Transverse colon (tissue), 4 donors: ENCODE data around the gene UGT3A1. TPM values are rescaled to one million over a fixed set of nuclear protein-coding genes. Genes with fewer than 3 reads are reported as not detected.

Experiments
- DNase-seq: peaks from one replicate; pipeline ENCODE4 v3.0.0-alpha.2; 2019
- H3K27ac ChIP-seq, 4 donors: fragments of 200-600 bp; sonication (generic); 2 replicates each; pipeline ENCODE4 v1.5.1; 2016 to 2018; ENCODE audit warnings: inconsistent platforms in 4 of 4
- H3K27me3 ChIP-seq: fragments of 200-600 bp; sonication (generic); 2 replicates; pipeline ENCODE4 v1.5.1; 2017; ENCODE audit warnings: inconsistent platforms
- H3K36me3 ChIP-seq, 4 donors: fragments of 200-600 bp; sonication (generic); 2 replicates each; pipeline ENCODE4 v1.5.1; 2017 to 2019; ENCODE audit warnings: inconsistent platforms in 4 of 4
- H3K4me1 ChIP-seq, 4 donors: fragments of 200-600 bp; sonication (generic); 2 replicates each; pipeline ENCODE4 v1.5.1; 2017 to 2020; ENCODE audit warnings: inconsistent platforms in 4 of 4
- H3K4me3 ChIP-seq, 4 donors: fragments of 200-600 bp; sonication (generic); 1 replicate in 1 of 4; 2 replicates in 3 of 4; pipeline versions ENCODE4 v1.5.1 to v1.6.1; 2017 to 2019; ENCODE audit warnings: inconsistent platforms in 4 of 4
- H3K9me3 ChIP-seq, 2 donors: fragments of 200-600 bp; sonication (generic); 2 replicates each; pipeline ENCODE4 v1.5.1; 2017 to 2019; ENCODE audit warnings: inconsistent platforms in 2 of 2
- CTCF ChIP-seq, 5 experiments: fragments of 200-600 bp in 3 of 5; fragments of 450-650 bp in 2 of 5; sonication (generic) in 3 of 5; IDR thresholded peaks; 1 replicate in 2 of 5; 2 replicates in 3 of 5; pipeline ENCODE4 v1.5.1; 2016 to 2017; ENCODE audit warnings: antibody characterized with exemption in 5 of 5, inconsistent platforms in 3 of 5, mild to moderate bottlenecking in 2 of 5, moderate library complexity in 1 of 5
- EP300 ChIP-seq: sonication (generic); formaldehyde crosslinking; IDR thresholded peaks from one replicate; pipeline ENCODE4 v1.6.1; 2017; ENCODE audit warnings: antibody characterized with exemption, low read depth
- POLR2A ChIP-seq: fragments of 450-650 bp; IDR thresholded peaks from one replicate; pipeline ENCODE4 v1.6.1; 2016; ENCODE audit warnings: antibody characterized with exemption, mild to moderate bottlenecking, moderate library complexity
- POLR2AphosphoS5 ChIP-seq, 3 donors: sonication (generic); formaldehyde crosslinking; IDR thresholded peaks; one replicate each; pipeline ENCODE4 v1.6.1; 2016; ENCODE audit warnings: antibody characterized with exemption in 3 of 3
- WGBS, 2 donors: methylation state at CpG; one replicate each; pipeline ENCODE4 v1.1.5; 2018; ENCODE audit warnings: low coverage in 1 of 2; 5-methylcytosine and 5-hydroxymethylcytosine counted together
- in situ Hi-C, 4 donors: fragments of 200-750 bp; cut with MboI; loops; one replicate each; pipeline versions ENCODE4 v1.15.0 to v1.15.1; 2017; ENCODE audit warnings: low sequenced_read_pairs in 3 of 4, low pct_ligation_motif_present in 1 of 4, low pct_unique_long_range_greater_than_20kb in 1 of 4
- intact Hi-C: fragments of 100-400 bp; cut with DNase I; formaldehyde crosslinking; loops from one replicate; pipeline ENCODE4 v1.15.1; 2023; ENCODE audit warnings: low total_unique reads
- total RNA-seq, 4 donors: library from RNA; depleted of rRNA; stranded (reverse); fragments of >200 nt; gene quantifications; one replicate each; pipeline ENCODE4 v1.1.0, GENCODE V29; 2016

The UGT3A1 gene
- total RNA-seq, 4 donors from 2014 or later, result not detected

GRCh38 chr5:35971186-35971877 is 19.9 kb downstream of the UGT3A1 start:
- no peak for DNase-seq
- Histone ChIP-seq H3K27me3 (no peaks in the 10 kb centered on the region), H3K36me3 (no peaks in the 10 kb centered on the region), H3K27ac (no peak overlapping the region), H3K9me3 (no peaks in the 10 kb centered on the region), H3K4me1 (no peaks in the 10 kb centered on the region), H3K4me3 (no peak overlapping the region)
- in situ Hi-C loops, result no loop called here
- intact Hi-C loops, result no loop called here
- 72 to 73% methylated on average over 3 to 4 of the region's 4 CpGs for WGBS, 2 donors
- TF ChIP-seq POLR2AphosphoS5 (IDR thresholded peaks at IDR 0.05) (no peak), EP300 (no peak), CTCF (IDR thresholded peaks at IDR 0.05) (no peak), POLR2A (no peak)

GRCh38 chr5:35963381-35963843 is 27.8 kb downstream of the UGT3A1 start:
- Histone ChIP-seq H3K4me1 (no peaks in the 10 kb centered on the region), H3K27ac (no peak overlapping the region), H3K4me3 (no peak overlapping the region), H3K9me3 (no peaks in the 10 kb centered on the region), H3K36me3 (no peaks in the 10 kb centered on the region), H3K27me3 (peaks cover 2% of the 10 kb centered on the region)
- 20 to 51% methylated on average over 1 to 8 of the region's 8 CpGs for WGBS, 2 donors
- peak; percentile 11 for DNase-seq
- in situ Hi-C loops (no loop called here), intact Hi-C loops (no loop called here)
- TF ChIP-seq EP300, result no peak
- TF ChIP-seq CTCF (IDR thresholded peaks at IDR 0.05), result peak; percentile 33 to 57 (median 41)

- WGBS, 2 donors, result 50 to 52% methylated on average over 1 to 7 of the region's 7 CpGs
- in situ Hi-C loops, result no loop called here
- H3K4me1 ChIP-seq, result no peaks in the 10 kb centered on the region
- no peak overlapping the region for H3K27ac ChIP-seq
- no peaks in the 10 kb centered on the region for H3K9me3 ChIP-seq
- TF ChIP-seq EP300, result no peak
- TF ChIP-seq CTCF (IDR thresholded peaks at IDR 0.05), result no peak
- no peak for TF ChIP-seq POLR2A
- TF ChIP-seq POLR2AphosphoS5 (IDR thresholded peaks at IDR 0.05), result no peak
- H3K36me3 ChIP-seq, result no peaks in the 10 kb centered on the region
- peaks cover 2% of the 10 kb centered on the region for H3K27me3 ChIP-seq
- no peak for DNase-seq
- intact Hi-C loops, result no loop called here
- no peak overlapping the region for H3K4me3 ChIP-seq
These were observed 30.9 kb downstream of the UGT3A1 start for GRCh38 chr5:35960328-35960727.

- no peak overlapping the region for H3K27ac ChIP-seq
- H3K36me3 ChIP-seq, result no peaks in the 10 kb centered on the region
- peaks cover 2% of the 10 kb centered on the region for H3K27me3 ChIP-seq
- 80% methylated on average over 1 of the region's 1 CpG; no CpG with 5 or more reads in 1 of the 2 donors for WGBS, 2 donors
- no peak for DNase-seq
- H3K4me1 ChIP-seq, result no peaks in the 10 kb centered on the region
- no peak for TF ChIP-seq EP300
- no peak for TF ChIP-seq CTCF (IDR thresholded peaks at IDR 0.05)
- H3K4me3 ChIP-seq, result no peak overlapping the region
- intact Hi-C loops, result no loop called here
- in situ Hi-C loops, result no loop called here
- no peaks in the 10 kb centered on the region for H3K9me3 ChIP-seq
These were observed 34.8 kb downstream of the UGT3A1 start for GRCh38 chr5:35956429-35956828.
